Measurements from ENCODE around the gene C11orf86.

The C11orf86 gene, protein sequence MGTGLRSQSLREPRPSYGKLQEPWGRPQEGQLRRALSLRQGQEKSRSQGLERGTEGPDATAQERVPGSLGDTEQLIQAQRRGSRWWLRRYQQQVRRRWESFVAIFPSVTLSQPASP

DNA sequence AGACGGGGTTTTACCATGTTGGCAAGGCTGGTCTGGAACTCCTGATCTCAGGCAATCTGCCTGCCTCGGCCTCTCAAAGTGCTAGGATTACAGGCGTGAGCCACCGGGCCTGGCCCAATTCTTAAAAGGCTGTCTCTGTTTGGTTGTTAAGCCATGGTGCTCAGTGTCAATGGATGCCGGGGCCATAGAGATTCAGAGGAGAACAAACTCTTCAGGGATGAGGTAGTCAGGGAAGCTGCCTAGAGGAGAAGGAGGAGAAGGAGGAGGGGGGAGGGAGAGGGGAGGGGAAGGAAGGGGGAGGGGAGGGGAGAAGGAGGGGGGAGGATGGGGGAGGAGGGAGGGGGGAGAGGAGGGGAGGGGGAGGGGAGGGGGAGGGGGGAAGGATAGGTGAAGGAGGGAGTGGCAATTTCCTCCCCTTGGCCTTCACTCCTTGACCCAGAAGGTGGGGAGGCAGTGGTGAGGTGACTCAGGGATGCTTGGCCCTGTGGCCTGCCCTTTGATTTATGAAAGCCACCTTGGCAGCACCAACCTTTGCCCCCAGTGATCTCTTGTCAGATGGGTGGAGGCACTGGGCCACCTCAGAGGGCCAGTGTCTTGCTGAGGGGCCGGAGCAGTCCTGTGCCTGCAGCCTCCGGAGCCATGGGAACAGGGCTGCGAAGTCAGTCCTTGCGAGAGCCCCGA lies at the start of gene C11orf86:
TSS of gene C11orf86 (plus strand) at position 581 of the 681 bp plus-strand sequence. CDS start at position 640, 59 bp downstream.
- 0 out of 2 replicates have a peak within 1 kb of the TSS, but pooled peaks have one; percentile 46 for H3K27ac ChIP-seq
- H3K36me3 ChIP-seq: no peaks in the 10 kb centered on the region; the same call in 1 of the 2 replicates
- H3K4me1 ChIP-seq: peaks cover 9% of the 10 kb centered on the region
- no peak for TF ChIP-seq Cebpa-rat (IDR thresholded peaks at IDR 0.05)
- no peak within 1 kb of the TSS for H3K4me2 ChIP-seq
- H3K27me3 ChIP-seq: no peaks in the 10 kb centered on the region
- 0 out of 2 replicates have a peak within 1 kb of the TSS, but pooled peaks have one; percentile 16 for H3K9ac ChIP-seq
- no peak within 1 kb of the TSS for H3K4me3 ChIP-seq
- peaks cover 28% of the 10 kb centered on the region for H3K9me3 ChIP-seq
- H4K20me1 ChIP-seq: no peaks in the 10 kb centered on the region

DNA sequence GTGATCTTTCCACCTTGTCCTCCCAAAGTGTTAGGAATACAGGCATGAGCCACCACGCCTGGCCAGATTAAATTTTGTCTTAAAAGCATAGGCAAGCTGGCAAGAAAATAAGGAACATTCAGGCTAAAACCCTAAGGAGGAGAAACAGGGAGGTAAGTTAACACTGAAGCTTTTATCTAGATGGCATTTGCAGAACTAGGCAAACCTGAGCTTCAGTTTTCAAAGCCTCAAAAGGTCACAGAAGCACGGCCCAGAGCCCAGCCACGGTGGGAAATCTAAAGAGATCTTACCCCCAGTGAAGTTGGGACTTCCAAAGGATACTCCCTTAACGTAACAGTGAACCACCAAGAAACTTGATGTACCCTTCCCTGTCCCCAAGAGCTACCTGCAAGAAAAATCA lies 45.4 kb upstream of the C11orf86 start:
- Histone ChIP-seq H3K27me3 (no peaks in the 10 kb centered on the region), H3K4me2 (no peak overlapping the region), H3K9me3 (peaks cover 5% of the 10 kb centered on the region), H3K4me3 (no peak overlapping the region), H4K20me1 (no peaks in the 10 kb centered on the region), H3K4me1 (peaks cover 14% of the 10 kb centered on the region), H3K9ac (no peak overlapping the region), H3K36me3 (no peaks in the 10 kb centered on the region), H3K27ac (no peak overlapping the region)
- no peak for TF ChIP-seq Cebpa-rat (IDR thresholded peaks at IDR 0.05)

DNA sequence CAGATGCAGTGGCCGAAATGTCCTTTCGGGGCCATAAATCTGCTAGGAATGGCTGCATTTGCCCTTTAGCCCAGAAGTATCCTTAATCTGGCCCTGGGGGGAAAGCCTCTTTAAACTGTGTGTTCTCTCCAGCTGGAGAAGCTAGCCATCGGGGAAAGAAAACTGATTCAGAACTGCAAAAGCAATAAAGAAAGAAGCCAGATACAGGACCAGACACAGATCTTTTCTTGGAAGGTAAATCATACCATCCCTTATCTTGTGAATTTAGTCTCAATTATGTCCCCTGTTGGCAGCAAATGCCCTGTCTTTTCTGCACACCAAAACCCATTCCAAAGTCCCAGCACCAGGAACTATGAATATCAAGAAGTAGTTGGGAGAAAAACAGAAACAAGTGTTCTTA lies 42.6 kb upstream of the C11orf86 start:
- Histone ChIP-seq H3K36me3 (no peaks in the 10 kb centered on the region), H3K27me3 (no peaks in the 10 kb centered on the region), H3K4me3 (no peak overlapping the region), H4K20me1 (no peaks in the 10 kb centered on the region), H3K4me2 (no peak overlapping the region), H3K27ac (no peak overlapping the region), H3K4me1 (peaks cover 14% of the 10 kb centered on the region), H3K9ac (no peak overlapping the region), H3K9me3 (0 out of 2 replicates have a peak, but pooled peaks cover 2% of the 10 kb centered on the region)
- no peak for TF ChIP-seq Cebpa-rat (IDR thresholded peaks at IDR 0.05)

DNA sequence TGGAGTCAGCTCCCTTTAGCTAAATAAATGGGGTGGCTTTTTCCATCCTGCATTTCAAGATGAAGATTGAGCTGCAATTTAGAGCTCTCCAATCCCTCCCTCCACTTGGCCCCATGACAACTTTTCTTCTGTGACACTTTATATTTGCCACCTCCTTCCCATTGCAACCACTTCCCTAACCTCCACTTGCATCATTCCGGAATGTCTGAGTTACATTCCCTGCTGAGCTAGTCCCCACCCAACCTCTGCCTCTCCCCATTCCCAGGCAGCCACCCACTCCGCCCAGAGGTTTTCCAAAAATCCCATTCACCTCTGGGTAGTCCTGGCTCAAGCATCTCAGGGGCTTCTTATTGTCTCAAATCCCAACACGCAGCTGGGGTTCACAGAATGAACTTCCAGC lies 41.6 kb upstream of the C11orf86 start:
- no peak overlapping the region for H3K9ac ChIP-seq
- peaks cover 14% of the 10 kb centered on the region for H3K4me1 ChIP-seq

DNA sequence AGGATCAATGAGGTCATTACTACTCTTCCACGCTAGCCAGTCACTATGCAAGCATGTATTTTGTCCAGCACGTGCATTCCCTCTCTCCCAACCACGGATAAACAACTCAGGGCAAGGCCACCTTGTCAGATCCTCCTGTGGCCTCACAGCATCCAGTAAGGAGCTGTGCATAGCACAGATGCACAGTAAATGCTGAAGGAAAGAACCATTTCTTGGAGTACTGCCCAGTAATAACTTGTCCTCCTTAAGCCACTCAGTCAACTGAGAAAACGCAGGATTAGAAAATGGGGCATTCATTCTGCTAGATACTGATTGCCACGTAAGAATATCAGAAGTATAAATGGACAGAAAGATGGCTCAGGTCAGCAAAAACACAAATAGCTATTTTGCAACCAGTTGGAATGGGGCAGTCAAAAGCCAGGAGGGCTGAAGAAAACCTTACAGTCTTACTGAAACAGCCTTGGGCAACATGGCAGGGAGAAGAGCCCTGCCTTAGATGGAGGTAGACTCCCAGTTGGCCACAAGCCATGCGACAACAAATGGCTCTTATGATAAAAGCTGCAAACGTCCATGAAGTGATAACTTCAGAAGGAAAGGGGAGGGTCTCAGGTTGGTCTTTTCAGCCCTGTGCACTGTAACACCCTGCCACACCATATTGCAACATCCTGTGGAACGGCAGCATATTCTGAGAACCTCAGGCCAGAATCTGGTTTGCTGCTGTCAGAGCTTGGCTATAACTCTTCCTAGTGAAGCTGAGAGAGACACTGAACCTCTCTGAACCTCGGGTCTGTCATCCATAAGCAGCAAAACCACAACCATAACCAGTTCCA lies 39.9 kb upstream of the C11orf86 start:
- TF ChIP-seq Cebpa-rat (IDR thresholded peaks at IDR 0.05): no peak
- Histone ChIP-seq H3K4me3 (no peak overlapping the region), H3K9ac (no peak overlapping the region), H4K20me1 (no peaks in the 10 kb centered on the region), H3K9me3 (0 out of 2 replicates have a peak, but pooled peaks cover 3% of the 10 kb centered on the region), H3K4me2 (no peak overlapping the region), H3K27ac (no peak overlapping the region), H3K36me3 (no peaks in the 10 kb centered on the region), H3K4me1 (peaks cover 14% of the 10 kb centered on the region), H3K27me3 (no peaks in the 10 kb centered on the region)

More for the DNA sequence above, 41.6 kb upstream of the C11orf86 start:
- no peak overlapping the region for H3K27ac ChIP-seq
- H3K4me2 ChIP-seq: no peak overlapping the region
- no peaks in the 10 kb centered on the region for H3K36me3 ChIP-seq
- no peak overlapping the region for H3K4me3 ChIP-seq
- no peak for TF ChIP-seq Cebpa-rat (IDR thresholded peaks at IDR 0.05)
- H3K27me3 ChIP-seq: no peaks in the 10 kb centered on the region
- H4K20me1 ChIP-seq: no peaks in the 10 kb centered on the region
- 0 out of 2 replicates have a peak, but pooled peaks cover 3% of the 10 kb centered on the region for H3K9me3 ChIP-seq

DNA sequence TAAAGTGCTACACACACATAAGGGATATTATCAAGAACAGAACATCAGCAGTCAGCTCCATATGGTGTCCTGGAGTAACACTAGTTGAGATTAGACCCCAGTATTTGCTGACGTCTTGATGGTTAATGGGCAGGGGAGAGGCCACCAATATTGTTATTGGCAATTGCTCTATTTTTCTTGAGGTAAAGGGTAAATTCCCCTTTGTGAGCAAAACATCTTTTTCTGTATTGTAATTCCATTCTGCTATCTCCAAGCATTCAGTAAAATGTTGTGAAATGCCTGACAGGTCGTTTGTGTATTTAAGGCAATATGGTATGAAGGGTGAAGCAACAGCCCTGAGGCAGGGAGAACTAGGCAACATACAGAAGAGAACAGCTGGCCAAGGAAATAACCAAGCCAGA lies 38.8 kb upstream of the C11orf86 start:
- Histone ChIP-seq H3K4me2 (no peak overlapping the region), H4K20me1 (no peaks in the 10 kb centered on the region), H3K36me3 (no peaks in the 10 kb centered on the region), H3K27me3 (no peaks in the 10 kb centered on the region), H3K4me1 (peaks cover 12% of the 10 kb centered on the region), H3K27ac (no peak overlapping the region), H3K9me3 (0 out of 2 replicates have a peak, but pooled peaks cover 3% of the 10 kb centered on the region), H3K4me3 (no peak overlapping the region), H3K9ac (no peak overlapping the region)
- no peak for TF ChIP-seq Cebpa-rat (IDR thresholded peaks at IDR 0.05)

DNA sequence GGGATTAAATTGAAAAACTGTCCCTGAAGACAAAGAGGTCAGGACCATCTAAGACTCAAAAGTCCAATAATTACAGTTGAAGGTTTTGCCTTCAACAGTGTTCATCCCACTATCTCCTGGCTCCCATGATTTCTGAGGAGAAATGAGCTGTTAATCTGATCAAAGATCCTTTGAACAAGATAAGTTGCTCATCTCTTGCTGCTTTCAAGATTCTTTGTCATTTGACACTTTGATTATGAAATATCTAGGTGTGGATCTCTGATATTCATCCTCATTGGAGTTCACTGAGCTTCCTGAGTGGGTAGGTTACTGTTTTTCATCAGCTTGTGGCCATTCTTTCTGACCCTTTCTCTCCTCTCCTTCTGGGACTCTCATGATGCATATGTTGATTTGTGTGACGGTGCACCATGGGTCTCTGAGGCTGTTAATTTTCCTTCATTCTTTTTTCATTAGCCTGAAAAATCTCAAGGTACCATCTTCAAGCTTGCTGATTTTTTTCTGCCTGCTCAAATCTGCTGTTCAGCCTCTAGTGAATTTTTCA lies 37.8 kb upstream of the C11orf86 start:
- no peak overlapping the region for H3K9ac ChIP-seq

DNA sequence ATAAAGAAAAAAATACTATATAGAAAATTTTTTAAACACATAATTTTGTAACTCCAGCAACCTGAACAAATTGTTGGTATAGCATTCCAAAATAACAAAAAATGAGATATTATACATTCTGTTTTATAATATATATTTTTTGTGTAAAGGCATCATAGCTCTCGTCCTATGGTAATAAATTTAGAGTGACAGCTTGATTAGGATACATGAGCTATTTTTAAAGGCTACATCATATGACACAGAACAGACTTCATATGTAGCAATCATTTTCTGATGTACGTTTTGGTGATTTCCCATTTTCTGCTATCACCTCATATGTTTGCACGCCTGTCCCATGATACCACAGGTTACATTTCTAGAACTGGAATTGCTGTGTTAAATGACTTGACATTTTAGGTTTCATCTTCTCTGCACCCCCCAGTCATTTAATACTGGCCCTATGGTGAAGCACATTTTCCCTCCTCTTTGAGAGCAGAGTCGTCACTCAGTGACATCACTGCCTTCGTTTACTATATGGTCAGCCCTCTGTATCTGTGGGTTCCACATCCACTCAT lies 36.4 kb upstream of the C11orf86 start:
- H4K20me1 ChIP-seq: no peaks in the 10 kb centered on the region
- no peak overlapping the region for H3K4me2 ChIP-seq
- H3K27me3 ChIP-seq: no peaks in the 10 kb centered on the region
- H3K9me3 ChIP-seq: 0 out of 2 replicates have a peak, but pooled peaks cover 3% of the 10 kb centered on the region
- no peaks in the 10 kb centered on the region for H3K4me1 ChIP-seq
- H3K9ac ChIP-seq: no peak overlapping the region
- H3K36me3 ChIP-seq: no peaks in the 10 kb centered on the region
- H3K27ac ChIP-seq: no peak overlapping the region
- no peak for TF ChIP-seq Cebpa-rat (IDR thresholded peaks at IDR 0.05)
- no peak overlapping the region for H3K4me3 ChIP-seq

More for the DNA sequence above, 37.8 kb upstream of the C11orf86 start:
- Histone ChIP-seq H3K4me3 (no peak overlapping the region), H3K9me3 (0 out of 2 replicates have a peak, but pooled peaks cover 3% of the 10 kb centered on the region), H3K27ac (no peak overlapping the region), H3K4me2 (no peak overlapping the region), H4K20me1 (no peaks in the 10 kb centered on the region), H3K36me3 (no peaks in the 10 kb centered on the region), H3K27me3 (no peaks in the 10 kb centered on the region), H3K4me1 (peaks cover 2% of the 10 kb centered on the region; the same call in 1 of the 2 replicates)
- TF ChIP-seq Cebpa-rat (IDR thresholded peaks at IDR 0.05): no peak

DNA sequence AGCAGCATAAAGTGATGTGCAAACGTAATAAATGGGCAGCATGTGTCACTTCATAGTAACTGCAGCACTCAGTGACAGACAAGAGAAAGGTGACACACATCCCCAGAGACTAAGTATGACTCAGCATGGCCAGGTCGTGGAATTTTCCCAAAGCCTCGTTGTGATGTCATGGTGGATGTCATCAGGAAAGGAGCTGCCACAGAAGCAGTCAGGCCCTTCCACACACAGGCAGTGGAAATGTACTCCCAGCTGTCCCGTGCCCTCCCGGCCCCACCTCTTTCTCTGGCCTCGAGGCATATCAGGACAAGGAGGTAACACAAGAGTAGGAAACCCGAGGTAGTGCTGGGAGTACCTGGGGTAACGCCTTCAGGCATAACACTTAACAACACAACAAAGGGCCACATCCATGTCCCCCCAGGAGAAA lies 25.0 kb upstream of the C11orf86 start:
- no peak overlapping the region for H3K4me2 ChIP-seq
- H3K4me1 ChIP-seq: peaks cover 4% of the 10 kb centered on the region; the same call in 1 of the 2 replicates
- H3K27ac ChIP-seq: no peak overlapping the region
- H3K9ac ChIP-seq: no peak overlapping the region
- no peak overlapping the region for H3K4me3 ChIP-seq
- H3K27me3 ChIP-seq: no peaks in the 10 kb centered on the region
- TF ChIP-seq Cebpa-rat (IDR thresholded peaks at IDR 0.05): no peak
- peaks cover 8% of the 10 kb centered on the region; the same call in 1 of the 2 replicates for H3K36me3 ChIP-seq
- H4K20me1 ChIP-seq: no peaks in the 10 kb centered on the region
- no peaks in the 10 kb centered on the region for H3K9me3 ChIP-seq

Data from BLaER1 (cell line).